Neural cell (in vitro differentiated cells): ENCODE data around the gene MAGI1. TPM values are rescaled to one million over a fixed set of nuclear protein-coding genes. Genes with fewer than 3 reads are reported as not detected.

Experiments used
- H2AFZ ChIP-seq: fragments of 200-600, 300-800 bp; sonication (generic), shearing (Covaris generic); 2 replicates; pipeline ENCODE4 v1.6.0; 2014; ENCODE audit warnings: low read depth, mild to moderate bottlenecking, antibody characterized with exemption, low read length, moderate library complexity
- H3F3A ChIP-seq: fragments of 200-600 bp; shearing (Covaris generic); 2 replicates; pipeline ENCODE4 v1.6.1; 2016; ENCODE audit warnings: mild to moderate bottlenecking, moderate library complexity, mixed read lengths, antibody characterized with exemption, low read length; ENCODE audit not compliant: insufficient read depth, poor library complexity, severe bottlenecking
- H3K27ac ChIP-seq: fragments of 200-600, 300-800 bp; sonication (generic), shearing (Covaris generic); 2 replicates; pipeline ENCODE4 v1.5.1; 2014; ENCODE audit warnings: mild to moderate bottlenecking, low read length, moderate library complexity
- H3K27me3 ChIP-seq: fragments of 300-800, 200-600 bp; sonication (generic), shearing (Covaris generic); 2 replicates; pipeline ENCODE4 v1.6.0; 2014; ENCODE audit warnings: mild to moderate bottlenecking, low read depth, low read length, moderate library complexity; ENCODE audit not compliant: insufficient read depth
- H3K36me3 ChIP-seq: fragments of 300-800, 200-600 bp; sonication (generic), shearing (Covaris generic); 2 replicates; pipeline ENCODE4 v1.5.1; 2014; ENCODE audit warnings: mild to moderate bottlenecking, antibody characterized with exemption, low read length, moderate library complexity; ENCODE audit not compliant: insufficient read depth
- H3K4me2 ChIP-seq: fragments of 300-800, 200-600 bp; sonication (generic), shearing (Covaris generic); 2 replicates; pipeline ENCODE4 v1.6.0; 2014; ENCODE audit warnings: mild to moderate bottlenecking, low read length
- H3K4me3 ChIP-seq: fragments of 300-800, 200-600 bp; sonication (generic), shearing (Covaris generic); 2 replicates; pipeline ENCODE4 v1.5.1; 2014; ENCODE audit warnings: mild to moderate bottlenecking, low read length, moderate library complexity
- H3K79me2 ChIP-seq: fragments of 200-600 bp; shearing (Covaris generic); replicated peaks from 2 replicates; pipeline ENCODE4 v1.6.0; 2014; ENCODE audit warnings: mild to moderate bottlenecking, low read length, moderate library complexity; ENCODE audit not compliant: insufficient read depth
- H3K9ac ChIP-seq: fragments of 300-800, 200-600 bp; sonication (generic), shearing (Covaris generic); 2 replicates; pipeline ENCODE4 v1.6.1; 2016; ENCODE audit warnings: mild to moderate bottlenecking, low read length, mixed read lengths
- H3K9me2 ChIP-seq: fragments of 200-600 bp; shearing (Covaris generic); 2 replicates; pipeline ENCODE4 v1.6.1; 2016; ENCODE audit warnings: mild to moderate bottlenecking, low read length, mixed read lengths; ENCODE audit not compliant: insufficient read depth
- H3K9me3 ChIP-seq: fragments of 200-600, 300-800 bp; sonication (generic), shearing (Covaris generic); 2 replicates; pipeline ENCODE4 v1.6.1; 2016; ENCODE audit warnings: mild to moderate bottlenecking, mixed run types, low read length, moderate library complexity, mixed read lengths
- H4K20me1 ChIP-seq: fragments of 200-600 bp; shearing (Covaris generic); 2 replicates; pipeline ENCODE4 v1.6.1; 2016; ENCODE audit warnings: mild to moderate bottlenecking, mixed run types; ENCODE audit not compliant: insufficient read depth
- EP300 ChIP-seq: fragments of 450-650 bp; conservative IDR thresholded peaks from 2 replicates; pipeline ENCODE4 v1.6.1; 2014; ENCODE audit warnings: antibody characterized with exemption, mild to moderate bottlenecking, moderate library complexity; ENCODE audit not compliant: poor library complexity, severe bottlenecking
- EZH2 ChIP-seq: fragments of 200-600, 300-800 bp; shearing (Covaris generic), sonication (generic); IDR thresholded peaks from 2 replicates; pipeline ENCODE4 v1.6.1; 2014; ENCODE audit warnings: antibody characterized with exemption, low read length, borderline replicate concordance, mild to moderate bottlenecking; ENCODE audit not compliant: insufficient read depth, poor library complexity, severe bottlenecking
- MXI1 ChIP-seq: fragments of 450-650 bp; conservative IDR thresholded peaks from 2 replicates; pipeline ENCODE4 v1.6.1; 2014; ENCODE audit warnings: antibody characterized with exemption, mild to moderate bottlenecking; ENCODE audit not compliant: poor library complexity, severe bottlenecking
- POLR2AphosphoS5 ChIP-seq: IDR thresholded peaks from 2 replicates; pipeline ENCODE4 v1.6.1; 2012
- RAD21 ChIP-seq: fragments of 450-650 bp; conservative IDR thresholded peaks from 2 replicates; pipeline ENCODE4 v1.6.1; 2014; ENCODE audit warnings: antibody characterized with exemption, mild to moderate bottlenecking, moderate library complexity
- REST ChIP-seq: IDR thresholded peaks from 2 replicates; pipeline ENCODE4 v1.6.1; 2012; ENCODE audit warnings: borderline replicate concordance
- SMC3 ChIP-seq: fragments of 450-650 bp; conservative IDR thresholded peaks from 2 replicates; pipeline ENCODE4 v1.6.1; 2014; ENCODE audit warnings: antibody characterized with exemption, mild to moderate bottlenecking, moderate library complexity; ENCODE audit not compliant: poor library complexity
- TAF1 ChIP-seq: IDR thresholded peaks from 2 replicates; pipeline ENCODE4 v1.6.1; 2012; ENCODE audit warnings: low read depth
- polyA plus RNA-seq: library from polyadenylated mRNA; depleted of rRNA; stranded (reverse); fragments of >200 nt; gene quantifications from 2 replicates; pipeline ENCODE4 v1.2.3, GENCODE V29; 2014
- TF ChIP-seq, protein P1 (sequence below): fragments of 450-650 bp; IDR thresholded peaks from 2 replicates; pipeline ENCODE4 v1.5.1; 2014; ENCODE audit warnings: antibody characterized with exemption, mild to moderate bottlenecking, moderate library complexity; ENCODE audit not compliant: poor library complexity, severe bottlenecking

The MAGI1 gene
- polyA plus RNA-seq, 1 donor from 2014 or later, result 44.7 TPM

- Histone ChIP-seq H3K9me2 (no peaks in the 10 kb centered on the region), H4K20me1 (no peaks in the 10 kb centered on the region), H3K27ac (no peak overlapping the region), H3F3A (no peaks in the 10 kb centered on the region), H2AFZ (no peak overlapping the region), H3K9me3 (no peaks in the 10 kb centered on the region), H3K36me3 (no peaks in the 10 kb centered on the region), H3K9ac (no peak overlapping the region), H3K4me2 (no peak overlapping the region), H3K4me3 (no peak overlapping the region), H3K79me2 (no peaks in the 10 kb centered on the region), H3K27me3 (no peaks in the 10 kb centered on the region)
- TF ChIP-seq, protein P1, sequence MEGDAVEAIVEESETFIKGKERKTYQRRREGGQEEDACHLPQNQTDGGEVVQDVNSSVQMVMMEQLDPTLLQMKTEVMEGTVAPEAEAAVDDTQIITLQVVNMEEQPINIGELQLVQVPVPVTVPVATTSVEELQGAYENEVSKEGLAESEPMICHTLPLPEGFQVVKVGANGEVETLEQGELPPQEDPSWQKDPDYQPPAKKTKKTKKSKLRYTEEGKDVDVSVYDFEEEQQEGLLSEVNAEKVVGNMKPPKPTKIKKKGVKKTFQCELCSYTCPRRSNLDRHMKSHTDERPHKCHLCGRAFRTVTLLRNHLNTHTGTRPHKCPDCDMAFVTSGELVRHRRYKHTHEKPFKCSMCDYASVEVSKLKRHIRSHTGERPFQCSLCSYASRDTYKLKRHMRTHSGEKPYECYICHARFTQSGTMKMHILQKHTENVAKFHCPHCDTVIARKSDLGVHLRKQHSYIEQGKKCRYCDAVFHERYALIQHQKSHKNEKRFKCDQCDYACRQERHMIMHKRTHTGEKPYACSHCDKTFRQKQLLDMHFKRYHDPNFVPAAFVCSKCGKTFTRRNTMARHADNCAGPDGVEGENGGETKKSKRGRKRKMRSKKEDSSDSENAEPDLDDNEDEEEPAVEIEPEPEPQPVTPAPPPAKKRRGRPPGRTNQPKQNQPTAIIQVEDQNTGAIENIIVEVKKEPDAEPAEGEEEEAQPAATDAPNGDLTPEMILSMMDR, result no peak
- TF ChIP-seq EP300, result no peak
- no peak for TF ChIP-seq RAD21
- no peak for TF ChIP-seq MXI1
- TF ChIP-seq TAF1, result no peak
- TF ChIP-seq REST, result no peak
These were observed 289.7 kb downstream of the MAGI1 start for GRCh38 chr3:65749066-65749465.

- Histone ChIP-seq H3K36me3 (no peaks in the 10 kb centered on the region), H3K4me3 (no peak overlapping the region), H3F3A (no peaks in the 10 kb centered on the region), H3K9me3 (no peaks in the 10 kb centered on the region), H4K20me1 (no peaks in the 10 kb centered on the region), H3K27me3 (no peaks in the 10 kb centered on the region), H2AFZ (no peak overlapping the region), H3K79me2 (no peaks in the 10 kb centered on the region), H3K9me2 (no peaks in the 10 kb centered on the region), H3K9ac (no peak overlapping the region), H3K4me2 (no peak overlapping the region), H3K27ac (no peak overlapping the region)
- no peak for TF ChIP-seq TAF1
- no peak for TF ChIP-seq RAD21
- TF ChIP-seq, protein P1, result no peak
- TF ChIP-seq EZH2, result no peak
- no peak for TF ChIP-seq POLR2AphosphoS5
- TF ChIP-seq REST, result no peak
- TF ChIP-seq EP300, result no peak
- no peak for TF ChIP-seq SMC3
- no peak for TF ChIP-seq MXI1
These were observed 290.4 kb downstream of the MAGI1 start for GRCh38 chr3:65748326-65748725.
